Measurements from ENCODE around the gene RUVBL1. TPM values are rescaled to one million over a fixed set of nuclear protein-coding genes. Genes with fewer than 3 reads are reported as not detected.

The RUVBL1 gene
- total and polyA plus RNA-seq, 8 donors, result 3.5 to 26.4 (median 13.4) TPM; not detected in 1

DNA sequence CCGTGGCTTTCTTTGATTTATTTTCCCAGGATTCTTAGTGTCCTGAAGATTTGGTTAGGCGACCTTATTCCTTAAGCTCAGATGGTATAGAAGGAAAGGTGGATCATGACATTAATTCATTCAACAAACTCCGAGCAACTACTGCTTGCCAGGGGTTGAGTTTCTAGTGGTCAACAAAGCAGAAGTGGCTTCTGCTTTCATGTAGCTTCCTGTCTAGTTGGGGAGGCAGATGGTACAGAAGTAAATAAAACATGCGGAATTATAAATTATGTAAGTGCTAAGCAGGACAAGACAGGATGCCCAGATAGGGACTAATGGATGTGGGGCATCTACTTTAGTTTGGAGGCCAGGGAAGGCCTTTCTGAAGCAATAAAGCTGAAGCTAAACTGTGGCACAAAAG, 45.2 kb upstream of the RUVBL1 start:
- H3K36me3 ChIP-seq, result peaks cover 0 to 4% (median 0%) of the 10 kb centered on the region in 4 donors
- no peaks in the 10 kb centered on the region for H3K9me3 ChIP-seq
- 82 to 92% (median 87%) methylated on average over 4 of the region's 4 CpGs for WGBS, 5 donors
- no peak for TF ChIP-seq POLR2AphosphoS5 (IDR thresholded peaks at IDR 0.05)
- TF ChIP-seq, protein P1, sequence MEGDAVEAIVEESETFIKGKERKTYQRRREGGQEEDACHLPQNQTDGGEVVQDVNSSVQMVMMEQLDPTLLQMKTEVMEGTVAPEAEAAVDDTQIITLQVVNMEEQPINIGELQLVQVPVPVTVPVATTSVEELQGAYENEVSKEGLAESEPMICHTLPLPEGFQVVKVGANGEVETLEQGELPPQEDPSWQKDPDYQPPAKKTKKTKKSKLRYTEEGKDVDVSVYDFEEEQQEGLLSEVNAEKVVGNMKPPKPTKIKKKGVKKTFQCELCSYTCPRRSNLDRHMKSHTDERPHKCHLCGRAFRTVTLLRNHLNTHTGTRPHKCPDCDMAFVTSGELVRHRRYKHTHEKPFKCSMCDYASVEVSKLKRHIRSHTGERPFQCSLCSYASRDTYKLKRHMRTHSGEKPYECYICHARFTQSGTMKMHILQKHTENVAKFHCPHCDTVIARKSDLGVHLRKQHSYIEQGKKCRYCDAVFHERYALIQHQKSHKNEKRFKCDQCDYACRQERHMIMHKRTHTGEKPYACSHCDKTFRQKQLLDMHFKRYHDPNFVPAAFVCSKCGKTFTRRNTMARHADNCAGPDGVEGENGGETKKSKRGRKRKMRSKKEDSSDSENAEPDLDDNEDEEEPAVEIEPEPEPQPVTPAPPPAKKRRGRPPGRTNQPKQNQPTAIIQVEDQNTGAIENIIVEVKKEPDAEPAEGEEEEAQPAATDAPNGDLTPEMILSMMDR (IDR thresholded peaks at IDR 0.05), result no peak
- TF ChIP-seq POLR2A (IDR thresholded peaks at IDR 0.05), result no peak
- no peak for TF ChIP-seq EP300 (IDR thresholded peaks at IDR 0.05)
- intact Hi-C loops (cut with DNase I; ENCODE audit: low total_unique reads), result no loop called here
- no peak for DNase-seq
- peaks cover 0 to 11% (median 4%) of the 10 kb centered on the region in 4 donors for H3K4me1 ChIP-seq
- no peaks in the 10 kb centered on the region for H3K27me3 ChIP-seq
- no peak overlapping the region for H3K27ac ChIP-seq
- H3K4me3 ChIP-seq, result no peak overlapping the region

DNA sequence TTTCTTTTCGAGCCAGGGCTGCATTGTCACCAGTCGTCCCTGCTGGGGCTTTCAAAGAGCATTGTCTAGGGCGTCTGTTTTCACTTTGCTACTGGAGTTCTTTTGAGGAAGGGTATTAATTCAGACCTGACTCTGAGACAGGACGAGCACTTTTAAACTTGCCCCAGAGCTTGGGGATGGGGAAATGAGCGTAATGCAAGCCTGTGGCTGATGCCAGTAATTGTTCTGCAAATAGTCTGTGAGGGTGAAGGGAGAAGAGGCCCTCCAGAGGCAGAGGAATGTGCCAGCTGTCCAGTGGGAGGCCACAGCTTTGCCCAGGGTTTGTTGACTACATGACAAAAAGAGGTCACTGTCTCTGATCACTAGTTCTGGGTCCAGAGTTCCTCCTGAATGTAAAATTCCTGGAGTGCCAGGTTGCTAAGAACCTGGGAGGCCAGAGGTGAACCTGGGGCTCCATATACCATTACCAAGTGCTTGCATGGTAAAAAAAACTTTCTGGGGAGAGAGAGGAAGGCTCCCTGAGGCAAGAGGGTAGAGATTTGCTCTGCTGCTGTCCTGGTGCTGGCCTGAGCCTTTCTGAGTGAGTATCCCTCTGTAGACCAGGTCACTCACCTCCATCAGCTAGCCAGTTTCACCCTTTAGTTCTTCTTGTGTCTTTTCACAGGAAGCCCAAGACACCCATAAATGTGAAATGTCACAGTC, 44.5 kb upstream of the RUVBL1 start:
- H3K9me3 ChIP-seq, result no peaks in the 10 kb centered on the region
- no peak for DNase-seq
- H3K27me3 ChIP-seq, result no peaks in the 10 kb centered on the region
- intact Hi-C loops (cut with DNase I; ENCODE audit: low total_unique reads), result no loop called here
- TF ChIP-seq EP300 (IDR thresholded peaks at IDR 0.05), result no peak
- TF ChIP-seq, protein P1 (IDR thresholded peaks at IDR 0.05), result no peak
- TF ChIP-seq POLR2AphosphoS5 (IDR thresholded peaks at IDR 0.05), result no peak
- TF ChIP-seq POLR2A (IDR thresholded peaks at IDR 0.05), result no peak
- no peak overlapping the region for H3K27ac ChIP-seq
- no peak overlapping the region for H3K4me3 ChIP-seq
- H3K4me1 ChIP-seq, result peaks cover 0 to 10% (median 2%) of the 10 kb centered on the region in 4 donors
- WGBS, 5 donors, result 77 to 86% (median 80%) methylated on average over 5 of the region's 5 CpGs
- peaks cover 0 to 4% (median 0%) of the 10 kb centered on the region in 4 donors for H3K36me3 ChIP-seq

DNA sequence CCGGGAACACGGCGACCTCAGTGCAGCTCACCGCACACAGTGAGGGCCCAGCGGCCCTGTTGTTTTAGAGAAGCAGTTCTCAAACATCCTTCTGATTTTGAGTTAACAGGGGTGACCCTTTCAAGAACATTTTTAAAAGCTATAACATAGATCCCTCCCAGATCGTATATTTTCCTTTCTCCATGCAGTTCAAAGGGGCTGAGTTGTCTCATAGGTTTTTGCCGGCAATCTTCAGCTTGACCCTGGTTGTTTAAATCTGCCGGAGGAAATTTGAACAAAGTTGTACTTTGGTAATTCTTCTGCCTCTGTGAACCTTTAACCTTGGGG, 44.0 kb upstream of the RUVBL1 start:
- Histone ChIP-seq H3K36me3 (peaks cover 0 to 4% (median 0%) of the 10 kb centered on the region in 4 donors), H3K4me3 (no peak overlapping the region), H3K4me1 (peaks cover 0 to 10% (median 2%) of the 10 kb centered on the region in 4 donors), H3K27me3 (no peaks in the 10 kb centered on the region), H3K9me3 (no peaks in the 10 kb centered on the region), H3K27ac (no peak overlapping the region)
- TF ChIP-seq, protein P1 (IDR thresholded peaks at IDR 0.05), result no peak
- no peak for TF ChIP-seq POLR2A (IDR thresholded peaks at IDR 0.05)
- TF ChIP-seq POLR2AphosphoS5 (IDR thresholded peaks at IDR 0.05), result no peak
- TF ChIP-seq EP300 (IDR thresholded peaks at IDR 0.05), result no peak
- 89 to 95% (median 90%) methylated on average over 8 of the region's 8 CpGs for WGBS, 5 donors
- intact Hi-C loops (cut with DNase I; ENCODE audit: low total_unique reads), result no loop called here
- no peak for DNase-seq

DNA sequence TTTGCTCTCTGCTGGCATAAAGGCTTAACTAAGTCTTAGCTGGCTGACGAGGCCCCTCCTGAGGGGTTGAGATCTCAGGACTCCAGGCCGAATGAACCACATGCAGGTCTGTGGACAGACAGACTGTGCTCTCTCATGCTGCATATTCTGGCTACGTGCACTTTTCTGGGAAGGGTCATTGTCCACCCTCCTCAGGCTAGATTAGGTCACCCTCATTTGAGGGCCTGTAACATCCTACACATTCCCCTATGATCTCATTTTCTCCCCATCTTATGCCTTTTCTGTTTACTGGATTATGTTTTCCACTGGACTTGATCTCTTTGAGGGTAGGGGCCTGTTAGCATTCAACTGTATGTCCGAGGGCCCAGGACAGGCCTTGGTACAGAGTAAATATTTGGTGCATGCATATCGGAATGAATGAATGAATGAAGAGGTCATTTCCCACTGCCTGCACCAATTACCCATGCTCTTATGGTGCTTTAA, 43.4 kb upstream of the RUVBL1 start:
- Histone ChIP-seq H3K4me1 (peaks cover 0 to 10% (median 2%) of the 10 kb centered on the region in 4 donors), H3K27ac (no peak overlapping the region), H3K27me3 (no peaks in the 10 kb centered on the region), H3K4me3 (no peak overlapping the region), H3K36me3 (peaks cover 0 to 5% (median 4%) of the 10 kb centered on the region in 4 donors), H3K9me3 (no peaks in the 10 kb centered on the region)
- TF ChIP-seq, protein P1 (IDR thresholded peaks at IDR 0.05), result no peak
- TF ChIP-seq POLR2A (IDR thresholded peaks at IDR 0.05), result no peak
- TF ChIP-seq EP300 (IDR thresholded peaks at IDR 0.05), result no peak
- no peak for TF ChIP-seq POLR2AphosphoS5 (IDR thresholded peaks at IDR 0.05)
- intact Hi-C loops (cut with DNase I; ENCODE audit: low total_unique reads), result no loop called here
- no peak for DNase-seq
- WGBS, 5 donors, result 84 to 94% (median 90%) methylated on average over 5 of the region's 5 CpGs

All from stomach (tissue), 9 donors.